H1 (cell line): Measurements from ENCODE around the gene SPSB1. TPM values are rescaled to one million over a fixed set of nuclear protein-coding genes. Genes with fewer than 3 reads are reported as not detected.

Source experiments
- CTCF ChIA-PET: fragments of 300-600 bp; sonication (Branson Sonifier 250); formaldehyde crosslinking; loops from one replicate; lab custom pipeline; 2021; ENCODE audit not compliant: partially characterized antibody; lab: Charles Lee
- POLR2A ChIA-PET: fragments of 300-600 bp; sonication (Branson Sonifier 250); formaldehyde crosslinking; loops from one replicate; lab custom pipeline; 2021; ENCODE audit warnings: inconsistent platforms; ENCODE audit not compliant: partially characterized antibody; lab: Charles Lee
- DNase-seq, 2 experiments: peaks; one replicate each; pipeline versions ENCODE4 v3.0.0 to v3.0.0-alpha.2; 2010 to 2022; ENCODE audit warnings: low spot score in 2 of 2, low read depth in 1 of 2, mixed read lengths in 1 of 2
- FAIRE-seq: peaks from 2 replicates; lab custom pipeline; 2011; peaks lifted over from hg19 to GRCh38; lab: Jason Lieb, UNC
- H2AFZ ChIP-seq: 2 replicates; pipeline ENCODE4 v1.8.1; 2012; ENCODE audit warnings: low read length, inconsistent platforms
- H2AK5ac ChIP-seq: 2 replicates; pipeline ENCODE4 v1.6.1; 2013; ENCODE audit warnings: low read depth, low read length
- H2BK120ac ChIP-seq: replicated peaks from 2 replicates; pipeline ENCODE3; 2013; ENCODE audit warnings: low read depth, low read length, inconsistent platforms
- H2BK12ac ChIP-seq: 2 replicates; pipeline ENCODE4 v1.6.1; 2013; ENCODE audit warnings: low read depth, low read length
- H2BK15ac ChIP-seq: 2 replicates; pipeline ENCODE4 v1.6.1; 2013; ENCODE audit warnings: low read length
- H2BK20ac ChIP-seq: 2 replicates; pipeline ENCODE4 v1.6.1; 2013; ENCODE audit warnings: low read length
- H2BK5ac ChIP-seq: 2 replicates; pipeline ENCODE4 v1.6.1; 2013; ENCODE audit warnings: low read depth, low read length
- H3K14ac ChIP-seq: 2 replicates; pipeline ENCODE4 v1.6.1; 2013; ENCODE audit warnings: inconsistent platforms; ENCODE audit not compliant: insufficient read length
- H3K18ac ChIP-seq: 2 replicates; pipeline ENCODE4 v1.6.1; 2013; ENCODE audit warnings: low read length; ENCODE audit errors: extremely low read depth
- H3K23ac ChIP-seq: 2 replicates; pipeline ENCODE4 v1.6.1; 2013; ENCODE audit warnings: inconsistent platforms; ENCODE audit not compliant: insufficient read length
- H3K23me2 ChIP-seq: 2 replicates; pipeline ENCODE4 v1.6.1; 2013; ENCODE audit warnings: low read depth, low read length
- H3K27ac ChIP-seq: 2 replicates; pipeline ENCODE4 v1.6.1; 2011; ENCODE audit warnings: low read depth, low read length, inconsistent platforms
- H3K27me3 ChIP-seq, 4 experiments: replicated peaks in 1 of 4; 1 replicate in 1 of 4; 2 replicates in 3 of 4; pipeline versions ENCODE4 v1.6.1 to v1.8.1; 2011 to 2013; ENCODE audit warnings: low read length in 3 of 4, mild to moderate bottlenecking in 3 of 4, inconsistent platforms in 2 of 4, mixed read lengths in 2 of 4, moderate library complexity in 1 of 4; ENCODE audit not compliant: control insufficient read depth in 3 of 4, insufficient read depth in 3 of 4; ENCODE audit errors: extremely low read depth in 1 of 4
- H3K36me3 ChIP-seq, 4 experiments: 2 replicates each; pipeline versions ENCODE4 v1.6.1 to v1.8.1; 2011 to 2013; ENCODE audit warnings: mild to moderate bottlenecking in 4 of 4, low read length in 3 of 4, moderate library complexity in 2 of 4, control low read depth in 1 of 4, inconsistent platforms in 1 of 4; ENCODE audit not compliant: insufficient read depth in 4 of 4, control insufficient read depth in 2 of 4
- H3K4ac ChIP-seq: replicated peaks from 2 replicates; pipeline ENCODE3; 2013; ENCODE audit warnings: low read length, low read depth, mixed read lengths, inconsistent platforms; ENCODE audit not compliant: insufficient read length
- H3K4me1 ChIP-seq, 4 experiments: replicated peaks in 1 of 4; 1 replicate in 1 of 4; 2 replicates in 3 of 4; pipeline versions ENCODE4 v1.6.1 to v1.8.1; 2011 to 2013; ENCODE audit warnings: low read length in 3 of 4, inconsistent platforms in 2 of 4, mixed read lengths in 1 of 4; ENCODE audit not compliant: insufficient read depth in 4 of 4, control insufficient read depth in 3 of 4
- H3K4me2 ChIP-seq, 2 experiments: 2 replicates each; pipeline versions ENCODE4 v1.6.1 to v1.8.1; 2011 to 2013; ENCODE audit warnings: low read depth in 2 of 2, low read length in 2 of 2, control low read depth in 1 of 2, inconsistent platforms in 1 of 2, mild to moderate bottlenecking in 1 of 2; ENCODE audit not compliant: insufficient read depth in 1 of 2
- H3K4me3 ChIP-seq, 4 experiments: fragments of 200-600, 300-600 bp in 1 of 4; sonication (generic), shearing (Covaris generic), sonication (Bioruptor Twin) in 1 of 4; 2 replicates each; pipeline versions ENCODE4 v1.5.1 to v1.8.1; 2011 to 2016; ENCODE audit warnings: low read length in 4 of 4, low read depth in 3 of 4, control low read depth in 2 of 4, inconsistent platforms in 2 of 4, mild to moderate bottlenecking in 2 of 4, mixed read lengths in 1 of 4, moderate library complexity in 1 of 4; ENCODE audit not compliant: insufficient read depth in 2 of 4; ENCODE audit errors: extremely low read depth in 1 of 4
- H3K56ac ChIP-seq: replicated peaks from 2 replicates; pipeline ENCODE3; 2013; ENCODE audit warnings: low read depth, mild to moderate bottlenecking, mixed read lengths, low read length, inconsistent platforms; ENCODE audit not compliant: insufficient read length
- H3K79me1 ChIP-seq: 2 replicates; pipeline ENCODE4 v1.6.1; 2013; ENCODE audit warnings: low read depth, low read length, control low read depth
- H3K79me2 ChIP-seq, 2 experiments: 2 replicates each; pipeline versions ENCODE4 v1.6.1 to v1.8.1; 2012 to 2013; ENCODE audit warnings: low read length in 2 of 2, mild to moderate bottlenecking in 2 of 2, inconsistent platforms in 1 of 2; ENCODE audit not compliant: insufficient read depth in 2 of 2, control insufficient read depth in 1 of 2
- H3K9ac ChIP-seq, 4 experiments: replicated peaks in 1 of 4; 1 replicate in 1 of 4; 2 replicates in 3 of 4; pipeline versions ENCODE4 v1.6.1 to v1.8.1; 2011 to 2013; ENCODE audit warnings: low read depth in 3 of 4, low read length in 3 of 4, control low read depth in 2 of 4, mild to moderate bottlenecking in 2 of 4, moderate library complexity in 2 of 4, inconsistent platforms in 1 of 4; ENCODE audit errors: extremely low read depth in 1 of 4
- H3K9me3 ChIP-seq, 2 experiments: 2 replicates each; pipeline versions ENCODE4 v1.6.1 to v1.8.1; 2012 to 2013; ENCODE audit warnings: mild to moderate bottlenecking in 2 of 2, moderate library complexity in 2 of 2, control low read depth in 1 of 2, inconsistent platforms in 1 of 2, low read depth in 1 of 2, low read length in 1 of 2, mixed read lengths in 1 of 2; ENCODE audit not compliant: insufficient read depth in 2 of 2
- H4K20me1 ChIP-seq, 2 experiments: replicated peaks in 1 of 2; 2 replicates each; pipeline versions ENCODE3 to v1.8.1; 2011 to 2013; ENCODE audit warnings: inconsistent platforms in 2 of 2, low read length in 2 of 2, mild to moderate bottlenecking in 1 of 2; ENCODE audit not compliant: insufficient read depth in 2 of 2, control insufficient read depth in 1 of 2
- H4K5ac ChIP-seq: 2 replicates; pipeline ENCODE4 v1.6.1; 2013; ENCODE audit warnings: low read length, low read depth, mixed read lengths, inconsistent platforms; ENCODE audit not compliant: insufficient read length
- H4K8ac ChIP-seq: 2 replicates; pipeline ENCODE4 v1.8.0; 2013; ENCODE audit warnings: mild to moderate bottlenecking, moderate library complexity, low read length, inconsistent platforms; ENCODE audit not compliant: insufficient read depth; ENCODE audit errors: extremely low read depth
- H4K91ac ChIP-seq: replicated peaks from 2 replicates; pipeline ENCODE3; 2013; ENCODE audit warnings: low read length, mixed read lengths, inconsistent platforms; ENCODE audit not compliant: insufficient read length
- SRF ChIP-seq: IDR thresholded peaks from 2 replicates; pipeline ENCODE4 v1.6.1; 2011; ENCODE audit warnings: mild to moderate bottlenecking, low read depth, low read length, moderate library complexity
- WGBS, 2 experiments: shearing (Covaris generic) in 1 of 2; methylation state at CpG; one replicate each; pipeline versions ENCODE4 v1.1.6 to v1.1.7; 2013 to 2015; ENCODE audit warnings: low lambda C conversion rate in 2 of 2, mixed read lengths in 2 of 2, inconsistent platforms in 1 of 2, low coverage in 1 of 2, missing lambda C conversion rate in 1 of 2; ENCODE audit not compliant: insufficient replicate concordance in 2 of 2, insufficient coverage in 1 of 2, insufficient read length in 1 of 2; ENCODE audit errors: extremely low coverage in 1 of 2, missing lambda C conversion rate in 1 of 2; 5-methylcytosine and 5-hydroxymethylcytosine counted together
- polyA plus RNA-seq, 7 experiments: library from polyadenylated mRNA; depleted of rRNA in 3 of 7; stranded (reverse) in 5 of 7; unstranded in 2 of 7; fragments of >200 nt in 5 of 7; fragments of 200-250 nt in 2 of 7; gene quantifications; 1 replicate in 5 of 7; 2 replicates in 1 of 7; 4 replicates in 1 of 7; pipeline versions ENCODE4 v1.2.1 to v1.2.3, GENCODE V29; 2011 to 2013; ENCODE audit warnings: missing spikeins in 2 of 7, mixed read lengths in 2 of 7
- total RNA-seq: library from RNA; stranded (reverse); fragmentation: NEBNext Ultra II Directional; extraction: Animal tissue kit (Norgen Biotek cat#: 25700); gene quantifications from 2 replicates; pipeline ENCODE4 v1.2.1, GENCODE V29; 2021

Gene SPSB1
- total and polyA plus RNA-seq, 2 of the 8 experiments (the other 6 are each of a cell fraction or from before 2014, with no cell fraction given), result 5.3 to 6.4 TPM

GRCh38 chr1:9361630-9362260 lies 69.1 kb downstream of the SPSB1 start:
- Histone ChIP-seq H2BK15ac (no peak overlapping the region), H3K27me3 (no peaks in the 10 kb centered on the region), H3K4me2 (no peak overlapping the region), H2AK5ac (no peak overlapping the region), H4K5ac (no peak overlapping the region), H2BK5ac (peak overlapping the region; percentile 39; the same call in 1 of the 2 replicates), H3K23ac (no peak overlapping the region), H4K20me1 (peaks cover 2 to 6% of the 10 kb centered on the region in 2 experiments), H3K36me3 (no peaks in the 10 kb centered on the region), H2AFZ (no peak overlapping the region), H3K9ac (no peak overlapping the region), H2BK12ac (no peak overlapping the region), H3K18ac (no peak overlapping the region), H3K4me1 (no peaks in the 10 kb centered on the region; a peak in 1 of 7 replicates), H4K8ac (peak overlapping the region; percentile 35; the same call in 1 of the 2 replicates), H3K56ac (no peak overlapping the region), H3K4me3 (no peak overlapping the region), H2BK20ac (no peak overlapping the region), H3K23me2 (peaks cover 4% of the 10 kb centered on the region; the same call in 1 of the 2 replicates), H3K14ac (no peak overlapping the region), H3K27ac (no peak overlapping the region), H3K79me2 (no peaks in the 10 kb centered on the region), H3K9me3 (no peaks in the 10 kb centered on the region), H4K91ac (no peak overlapping the region), H3K79me1 (peaks cover 2% of the 10 kb centered on the region), H2BK120ac (no peak overlapping the region), H3K4ac (no peak overlapping the region)
- FAIRE-seq, result no peak
- 90% methylated on average over 11 of the region's 14 CpGs; no CpG with 5 or more reads in 1 of the 2 experiments for WGBS, 2 experiments
- ChIA-PET POLR2A (interaction anchor here (1.1 kb wide), 1 partner anchor 70 kb away, joined by 3 read pairs; no protein-coding TSS in a partner anchor), CTCF (interaction anchor here (0.9 to 2.2 kb wide), 3 partner anchors 12 to 135 kb away, joined by 3 to 7 read pairs (median 3); no protein-coding TSS in a partner anchor)
- TF ChIP-seq SRF, result no peak
- no peak for DNase-seq
